IMR-90 (cell line): ENCODE measurements around the gene MIB1. TPM values are rescaled to one million over a fixed set of nuclear protein-coding genes. Genes with fewer than 3 reads are reported as not detected.

ENCODE experiments used
- ATAC-seq: fragments of 200-7000 bp; cut with Tn5 transposase; 2 replicates; pipeline ENCODE4 v1.9.1; 2020; ENCODE audit warnings: low read depth, mild to moderate bottlenecking, moderate library complexity
- BruUV-seq: library from RNA; stranded (reverse); fragments of 400-500 nt; replicated peaks from 2 replicates; lab custom pipeline; 2021; lab: Mats Ljungman, UMichigan
- CTCF ChIA-PET: fragments of 300-600 bp; formaldehyde crosslinking; extraction: SDS; loops from one replicate; lab custom pipeline; 2021; ENCODE audit warnings: antibody characterized with exemption; lab: Yijun Ruan, JAX
- POLR2A ChIA-PET: fragments of 300-600 bp; sonication (Branson Sonifier 250); formaldehyde crosslinking; loops from one replicate; lab custom pipeline; 2022; ENCODE audit warnings: antibody characterized with exemption; ENCODE audit not compliant: unreplicated experiment; lab: Charles Lee
- DNase-seq: peaks from one replicate; pipeline ENCODE4 v3.0.0; 2013
- H2AFZ ChIP-seq: replicated peaks from 2 replicates; pipeline ENCODE3; 2013; ENCODE audit warnings: low read length, mild to moderate bottlenecking; ENCODE audit not compliant: poor library complexity
- H2AK5ac ChIP-seq: 2 replicates; pipeline ENCODE4 v1.6.1; 2013; ENCODE audit warnings: low read depth, low read length, inconsistent platforms
- H2AK9ac ChIP-seq: replicated peaks from 2 replicates; pipeline ENCODE3; 2013; ENCODE audit warnings: mild to moderate bottlenecking, low read depth, low read length, moderate library complexity; ENCODE audit not compliant: poor library complexity
- H2BK120ac ChIP-seq: 2 replicates; pipeline ENCODE4 v1.6.1; 2013; ENCODE audit warnings: low read depth, low read length, inconsistent platforms
- H2BK15ac ChIP-seq: 3 replicates; pipeline ENCODE4 v1.6.1; 2013; ENCODE audit warnings: low read depth, low read length, inconsistent platforms
- H2BK20ac ChIP-seq: 2 replicates; pipeline ENCODE4 v1.6.1; 2013; ENCODE audit warnings: low read depth, mild to moderate bottlenecking, inconsistent platforms, low read length, moderate library complexity
- H2BK5ac ChIP-seq: 2 replicates; pipeline ENCODE4 v1.6.1; 2013; ENCODE audit warnings: mild to moderate bottlenecking, low read depth, low read length, inconsistent platforms; ENCODE audit not compliant: poor library complexity, severe bottlenecking
- H3K14ac ChIP-seq: replicated peaks from 2 replicates; pipeline ENCODE4 v1.6.1; 2013; ENCODE audit warnings: low read depth, low read length, inconsistent platforms
- H3K18ac ChIP-seq: 2 replicates; pipeline ENCODE4 v1.6.1; 2013; ENCODE audit warnings: low read depth, low read length, control low read depth
- H3K23ac ChIP-seq: 2 replicates; pipeline ENCODE4 v1.6.1; 2013; ENCODE audit warnings: low read depth, low read length, inconsistent platforms
- H3K27ac ChIP-seq: 2 replicates; pipeline ENCODE4 v1.5.1; 2013; ENCODE audit warnings: mild to moderate bottlenecking, control low read depth, low read length; ENCODE audit not compliant: insufficient read depth
- H3K27me3 ChIP-seq: 2 replicates; pipeline ENCODE4 v1.6.1; 2013; ENCODE audit warnings: low read length; ENCODE audit not compliant: control insufficient read depth, insufficient read depth
- H3K36me3 ChIP-seq: 2 replicates; pipeline ENCODE4 v1.6.1; 2013; ENCODE audit warnings: low read length, mixed read lengths; ENCODE audit not compliant: control insufficient read depth, insufficient read depth
- H3K4ac ChIP-seq: 2 replicates; pipeline ENCODE4 v1.6.1; 2013; ENCODE audit warnings: low read depth, low read length, inconsistent platforms
- H3K4me1 ChIP-seq: 2 replicates; pipeline ENCODE4 v1.6.1; 2013; ENCODE audit warnings: low read length, mixed read lengths; ENCODE audit not compliant: control insufficient read depth, insufficient read depth
- H3K4me2 ChIP-seq: 2 replicates; pipeline ENCODE4 v1.6.1; 2013; ENCODE audit warnings: low read depth, mild to moderate bottlenecking, control low read depth, low read length, moderate library complexity
- H3K4me3 ChIP-seq: 2 replicates; pipeline ENCODE4 v1.5.1; 2013; ENCODE audit warnings: low read depth, mild to moderate bottlenecking, control low read depth, low read length, moderate library complexity; ENCODE audit not compliant: insufficient read depth
- H3K56ac ChIP-seq: 2 replicates; pipeline ENCODE4 v1.6.1; 2013; ENCODE audit warnings: low read length, inconsistent platforms; ENCODE audit not compliant: insufficient read depth; ENCODE audit errors: extremely low read depth
- H3K79me1 ChIP-seq, 2 experiments: 2 replicates each; pipeline ENCODE4 v1.6.1; 2013; ENCODE audit warnings: low read length in 2 of 2, inconsistent platforms in 1 of 2, low read depth in 1 of 2
- H3K9ac ChIP-seq: 2 replicates; pipeline ENCODE4 v1.6.1; 2013; ENCODE audit warnings: low read depth, low read length, control low read depth
- H3K9me1 ChIP-seq: 2 replicates; pipeline ENCODE4 v1.6.1; 2013; ENCODE audit warnings: low read length, inconsistent platforms; ENCODE audit not compliant: insufficient read depth
- H3K9me3 ChIP-seq: 2 replicates; pipeline ENCODE4 v1.6.1; 2013; ENCODE audit warnings: low read length; ENCODE audit not compliant: control insufficient read depth, insufficient read depth
- H4K20me1 ChIP-seq: 2 replicates; pipeline ENCODE4 v1.6.1; 2013; ENCODE audit warnings: low read length, inconsistent platforms; ENCODE audit not compliant: insufficient read depth
- H4K5ac ChIP-seq: 2 replicates; pipeline ENCODE4 v1.6.1; 2013; ENCODE audit warnings: mild to moderate bottlenecking, low read depth, low read length, control low read depth
- H4K8ac ChIP-seq, 2 experiments: 2 replicates each; pipeline ENCODE4 v1.6.1; 2013; ENCODE audit warnings: low read depth in 2 of 2, low read length in 2 of 2, control low read depth in 1 of 2, inconsistent platforms in 1 of 2
- H4K91ac ChIP-seq: 2 replicates; pipeline ENCODE4 v1.6.1; 2013; ENCODE audit warnings: low read depth, low read length, inconsistent platforms; ENCODE audit not compliant: insufficient read depth
- BHLHE40 ChIP-seq: fragments of 150-350 bp; IDR thresholded peaks from 2 replicates; pipeline ENCODE4 v1.6.1; 2016; ENCODE audit warnings: mild to moderate bottlenecking, low read depth, low read length
- CEBPB ChIP-seq: IDR thresholded peaks from 2 replicates; pipeline ENCODE4 v1.6.1; 2012; ENCODE audit warnings: low read depth, low read length, improper control_type of control experiment
- CHD1 ChIP-seq: IDR thresholded peaks from 2 replicates; pipeline ENCODE4 v1.6.1; 2012; ENCODE audit warnings: low read depth, low read length, improper control_type of control experiment
- FOS ChIP-seq: fragments of 150-350 bp; IDR thresholded peaks from 2 replicates; pipeline ENCODE4 v1.6.1; 2016; ENCODE audit warnings: low read depth, low read length
- MAFK ChIP-seq: IDR thresholded peaks from 2 replicates; pipeline ENCODE4 v1.6.1; 2012; ENCODE audit warnings: low read depth, low read length, improper control_type of control experiment
- MAZ ChIP-seq: IDR thresholded peaks from 2 replicates; pipeline ENCODE4 v1.6.1; 2012; ENCODE audit warnings: low read depth, mild to moderate bottlenecking, low read length, improper control_type of control experiment, moderate library complexity, borderline replicate concordance
- MXI1 ChIP-seq: IDR thresholded peaks from 2 replicates; pipeline ENCODE4 v1.6.1; 2012; ENCODE audit warnings: low read depth, mild to moderate bottlenecking, low read length, moderate library complexity, borderline replicate concordance
- NFE2L2 ChIP-seq: fragments of 150-350 bp; IDR thresholded peaks from 2 replicates; pipeline ENCODE4 v1.6.1; 2016; ENCODE audit warnings: low read depth, mild to moderate bottlenecking, low read length
- POLR2A ChIP-seq: IDR thresholded peaks from 2 replicates; pipeline ENCODE4 v1.6.1; 2012; ENCODE audit warnings: mild to moderate bottlenecking, low read depth, low read length
- RAD21 ChIP-seq: IDR thresholded peaks from 2 replicates; pipeline ENCODE4 v1.6.1; 2012; ENCODE audit warnings: low read length, improper control_type of control experiment
- RCOR1 ChIP-seq: IDR thresholded peaks from 2 replicates; pipeline ENCODE4 v1.6.1; 2012; ENCODE audit warnings: mild to moderate bottlenecking, low read length, improper control_type of control experiment; ENCODE audit not compliant: insufficient replicate concordance
- RFX5 ChIP-seq: IDR thresholded peaks from 2 replicates; pipeline ENCODE4 v1.8.0; 2012; ENCODE audit warnings: low read depth, mild to moderate bottlenecking, low read length, moderate library complexity
- SMC3 ChIP-seq: fragments of 150-350 bp; IDR thresholded peaks from 2 replicates; pipeline ENCODE4 v1.6.1; 2016; ENCODE audit warnings: low read depth, mild to moderate bottlenecking, antibody characterized with exemption, low read length, moderate library complexity
- dilution Hi-C: fragments of 300-500 bp; cut with HindIII; formaldehyde crosslinking; loops from one replicate; pipeline ENCODE4 v1.14.3; 2018; ENCODE audit warnings: low sequenced_read_pairs; ENCODE audit not compliant: unreplicated experiment
- in situ Hi-C: fragments of 300-500 bp; cut with MboI; formaldehyde crosslinking; loops from 3 replicates; pipeline ENCODE4 v1.14.3; 2019; ENCODE audit warnings: low sequenced_read_pairs, inconsistent platforms, mixed read lengths
- intact Hi-C: fragments of 100-400 bp; cut with micrococcal nuclease; formaldehyde crosslinking; loops from 2 replicates; pipeline ENCODE4 v1.10.0; 2022
- polyA plus RNA-seq, 3 experiments: library from polyadenylated mRNA; depleted of rRNA; stranded (reverse); fragments of >200 nt; gene quantifications; 2 replicates each; pipeline ENCODE4 v1.2.3, GENCODE V29; 2012; ENCODE audit warnings: low replicate concordance in 1 of 3
- total RNA-seq: library from RNA; depleted of rRNA; stranded (reverse); fragments of >200 nt; gene quantifications from 2 replicates; pipeline ENCODE4 v1.2.3, GENCODE V29; 2012
- TF ChIP-seq, protein P1 (sequence below): fragments of 150-350 bp; IDR thresholded peaks from 2 replicates; pipeline ENCODE4 v1.6.1; 2016; ENCODE audit warnings: low read depth, mild to moderate bottlenecking, low read length, moderate library complexity, borderline replicate concordance

The MIB1 gene
- total and polyA plus RNA-seq, 2 of the 4 experiments (the other 2 are of a cell fraction): 5.9 to 80.1 TPM

GRCh38 chr18:21760321-21760720 lies 19.7 kb downstream of the MIB1 start:
- in situ Hi-C loops: no loop called here
- POLR2A ChIA-PET: interaction anchor here (0.6 to 0.9 kb wide), 2 partner anchors 16 to 20 kb away, joined by 3 to 15 read pairs; no protein-coding TSS in a partner anchor
- DNase-seq: peak; percentile 65

More at GRCh38 chr18:21760321-21760720, 19.7 kb downstream of the MIB1 start:
- no TSS peak for BruUV-seq
- TF ChIP-seq, protein P1, sequence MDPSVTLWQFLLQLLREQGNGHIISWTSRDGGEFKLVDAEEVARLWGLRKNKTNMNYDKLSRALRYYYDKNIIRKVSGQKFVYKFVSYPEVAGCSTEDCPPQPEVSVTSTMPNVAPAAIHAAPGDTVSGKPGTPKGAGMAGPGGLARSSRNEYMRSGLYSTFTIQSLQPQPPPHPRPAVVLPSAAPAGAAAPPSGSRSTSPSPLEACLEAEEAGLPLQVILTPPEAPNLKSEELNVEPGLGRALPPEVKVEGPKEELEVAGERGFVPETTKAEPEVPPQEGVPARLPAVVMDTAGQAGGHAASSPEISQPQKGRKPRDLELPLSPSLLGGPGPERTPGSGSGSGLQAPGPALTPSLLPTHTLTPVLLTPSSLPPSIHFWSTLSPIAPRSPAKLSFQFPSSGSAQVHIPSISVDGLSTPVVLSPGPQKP: no peak
- TF ChIP-seq NFE2L2: no peak
- no peak for TF ChIP-seq POLR2A
- TF ChIP-seq RAD21: no peak
- no peak for TF ChIP-seq CEBPB
- TF ChIP-seq MXI1: no peak
- TF ChIP-seq BHLHE40: no peak
- TF ChIP-seq RCOR1: no peak
- TF ChIP-seq MAFK: no peak
- TF ChIP-seq MAZ: no peak
- no peak for TF ChIP-seq CHD1
- TF ChIP-seq SMC3: no peak
- TF ChIP-seq RFX5: no peak
- TF ChIP-seq FOS: no peak
- dilution Hi-C loops: no loop called here
- Histone ChIP-seq H2AK5ac (no peak overlapping the region), H2BK20ac (no peak overlapping the region), H3K27ac (no peak overlapping the region), H3K23ac (no peak overlapping the region), H3K79me1 (peaks cover 20 to 38% of the 10 kb centered on the region in 2 experiments), H2BK5ac (no peak overlapping the region), H4K8ac (no peak overlapping the region), H3K14ac (no peak overlapping the region), H3K9me3 (no peaks in the 10 kb centered on the region), H3K9me1 (peaks cover 11% of the 10 kb centered on the region), H3K4me2 (no peak overlapping the region), H2BK15ac (no peak overlapping the region), H3K56ac (no peak overlapping the region), H2AFZ (no peak overlapping the region), H3K36me3 (no peaks in the 10 kb centered on the region), H2AK9ac (no peak overlapping the region), H4K5ac (no peak overlapping the region), H3K18ac (no peak overlapping the region), H3K4me3 (no peak overlapping the region), H3K9ac (no peak overlapping the region), H2BK120ac (no peak overlapping the region), H4K20me1 (peaks cover 23% of the 10 kb centered on the region), H4K91ac (no peak overlapping the region), H3K4ac (no peak overlapping the region), H3K27me3 (no peaks in the 10 kb centered on the region), H3K4me1 (peaks cover 4% of the 10 kb centered on the region; the same call in 1 of the 2 replicates)
- ATAC-seq: peak; percentile 32
- intact Hi-C loops: no loop called here
- CTCF ChIA-PET: no interaction called here
